Endothelial cell of umbilical vein (primary cell): Measurements from ENCODE around the gene TP73. TPM values are rescaled to one million over a fixed set of nuclear protein-coding genes. Genes with fewer than 3 reads are reported as not detected.
"Not testable (repeated sequence)": the region's sequence is repeated elsewhere in the genome, so short reads cannot be mapped to it uniquely, and the experiment has no call there.

ENCODE experiments used
- BruUV-seq: library from RNA; stranded (reverse); fragments of 400-500 nt; replicated peaks from 2 replicates; lab custom pipeline; 2021; lab: Mats Ljungman, UMichigan
- CTCF ChIA-PET: fragments of 300-600, 350-600 bp; sonication (Branson Sonifier 250); formaldehyde crosslinking; loops from one replicate; lab custom pipeline; 2021; ENCODE audit warnings: antibody characterized with exemption, inconsistent platforms; lab: Charles Lee
- POLR2A ChIA-PET: fragments of 300-600, 350-600 bp; sonication (Branson Sonifier 250); formaldehyde crosslinking; loops from one replicate; lab custom pipeline; 2021; ENCODE audit warnings: antibody characterized with exemption, inconsistent platforms; lab: Charles Lee
- DNase-seq: peaks from one replicate; pipeline ENCODE4 v3.0.0-alpha.2; 2011; ENCODE audit warnings: low read depth, low spot score
- FAIRE-seq: peaks from 2 replicates; lab custom pipeline; 2011; peaks lifted over from hg19 to GRCh38; lab: Jason Lieb, UNC
- H2AFZ ChIP-seq: 2 replicates; pipeline ENCODE4 v1.6.0; 2012; ENCODE audit warnings: low read depth, low read length, control low read depth, inconsistent platforms
- H3K27ac ChIP-seq: 2 replicates; pipeline ENCODE4 v1.5.1; 2011; ENCODE audit warnings: low read depth, mild to moderate bottlenecking, control low read depth, low read length, moderate library complexity; ENCODE audit not compliant: insufficient read depth
- H3K27me3 ChIP-seq, 2 experiments: 2 replicates each; pipeline versions ENCODE4 v1.6.0 to v1.6.1; 2011; ENCODE audit warnings: low read length in 2 of 2, mixed read lengths in 1 of 2; ENCODE audit not compliant: control insufficient read depth in 2 of 2, insufficient read depth in 2 of 2
- H3K36me3 ChIP-seq, 2 experiments: 2 replicates in 1 of 2; 3 replicates in 1 of 2; pipeline ENCODE4 v1.5.1; 2011; ENCODE audit warnings: low read length in 2 of 2, mild to moderate bottlenecking in 1 of 2, moderate library complexity in 1 of 2; ENCODE audit not compliant: control insufficient read depth in 2 of 2, insufficient read depth in 2 of 2; ENCODE audit errors: extremely low read depth in 1 of 2
- H3K4me1 ChIP-seq: 3 replicates; pipeline ENCODE4 v1.5.1; 2011; ENCODE audit warnings: mild to moderate bottlenecking, low read length; ENCODE audit not compliant: control insufficient read depth, insufficient read depth; ENCODE audit errors: extremely low read depth
- H3K4me2 ChIP-seq: 2 replicates; pipeline ENCODE4 v1.6.1; 2011; ENCODE audit warnings: low read length, control low read depth, mixed read lengths; ENCODE audit not compliant: insufficient read depth
- H3K4me3 ChIP-seq, 3 experiments: fragments of 200-600 bp in 1 of 3; sonication (generic), shearing (Covaris generic) in 1 of 3; replicated peaks in 1 of 3; 2 replicates each; pipeline ENCODE4 v1.5.1; 2011 to 2016; ENCODE audit warnings: control low read depth in 3 of 3, low read length in 3 of 3, mild to moderate bottlenecking in 2 of 3, inconsistent platforms in 1 of 3, low read depth in 1 of 3, moderate library complexity in 1 of 3; ENCODE audit not compliant: insufficient read depth in 1 of 3
- H3K79me2 ChIP-seq: 2 replicates; pipeline ENCODE4 v1.6.0; 2012; ENCODE audit warnings: low read length, inconsistent platforms; ENCODE audit not compliant: control insufficient read depth, insufficient read depth
- H3K9ac ChIP-seq: replicated peaks from 2 replicates; pipeline ENCODE3; 2011; ENCODE audit warnings: low read length, control low read depth; ENCODE audit not compliant: insufficient read depth; ENCODE audit errors: extremely low read depth
- H3K9me1 ChIP-seq: replicated peaks from 3 replicates; pipeline ENCODE4 v1.6.0; 2011; ENCODE audit warnings: mild to moderate bottlenecking, low read length; ENCODE audit not compliant: control insufficient read depth, insufficient read depth; ENCODE audit errors: extremely low read depth
- H3K9me3 ChIP-seq: replicated peaks from 2 replicates; pipeline ENCODE4 v1.5.1; 2012; ENCODE audit warnings: low read length, inconsistent platforms; ENCODE audit not compliant: control insufficient read depth, insufficient read depth
- H4K20me1 ChIP-seq: replicated peaks from 2 replicates; pipeline ENCODE3; 2011; ENCODE audit warnings: mild to moderate bottlenecking, low read length; ENCODE audit not compliant: control insufficient read depth, insufficient read depth; ENCODE audit errors: extremely low read depth
- CTCF ChIP-seq, 2 donors: IDR thresholded peaks; 1 replicate in 1 of 2; 2 replicates in 1 of 2; pipeline ENCODE4 v1.5.1; 2011; ENCODE audit warnings: low read length in 2 of 2, mild to moderate bottlenecking in 2 of 2, moderate library complexity in 2 of 2, control low read depth in 1 of 2, inconsistent platforms in 1 of 2, low read depth in 1 of 2; ENCODE audit not compliant: insufficient read depth in 1 of 2; ENCODE audit errors: extremely low read depth in 1 of 2
- FOS ChIP-seq: IDR thresholded peaks from 2 replicates; pipeline ENCODE4 v1.6.1; 2011; ENCODE audit warnings: mild to moderate bottlenecking, low read length, moderate library complexity, borderline replicate concordance; ENCODE audit not compliant: insufficient read depth
- JUN ChIP-seq: IDR thresholded peaks from 2 replicates; pipeline ENCODE4 v1.6.1; 2011; ENCODE audit warnings: borderline replicate concordance, low read depth; ENCODE audit not compliant: insufficient read length, insufficient read depth
- MYC ChIP-seq: IDR thresholded peaks from one replicate; pipeline ENCODE4 v1.6.1; 2011; ENCODE audit warnings: mild to moderate bottlenecking, low read depth, low read length
- dilution Hi-C: fragments of 300-500 bp; cut with MboI; formaldehyde crosslinking; loops from one replicate; pipeline ENCODE4 v1.15.0; 2019; ENCODE audit warnings: low sequenced_read_pairs; ENCODE audit not compliant: extremely low pct_ligation_motif_present
- intact Hi-C: fragments of 100-400 bp; cut with micrococcal nuclease; formaldehyde crosslinking; loops from one replicate; pipeline ENCODE4 v1.10.0; 2022
- polyA plus RNA-seq, 4 experiments: library from polyadenylated mRNA; depleted of rRNA in 3 of 4; stranded (reverse) in 3 of 4; unstranded in 1 of 4; fragments of >200 nt; gene quantifications; 2 replicates each; pipeline versions ENCODE4 v1.2.1 to v1.2.3, GENCODE V29; 2011 to 2012; ENCODE audit warnings: missing spikeins in 1 of 4
- total RNA-seq: library from RNA; stranded (reverse); gene quantifications from 2 replicates; pipeline ENCODE4 v1.2.3, GENCODE V29; 2021

TP73 gene
- total and polyA plus RNA-seq, 2 donors (not counting 3 experiments of a cell fraction or from before 2014, with no cell fraction given), result 0.03 to 0.15 TPM

GRCh38 chr1:3747522-3747848 is 95.2 kb downstream of the TP73 start:
- Histone ChIP-seq H3K9me3 (no peaks in the 10 kb centered on the region), H3K4me2 (peak overlapping the region; percentile 86), H3K4me3 (peak overlapping the region; percentile 67 to 79 (median 74)), H3K9me1 (no peaks in the 10 kb centered on the region), H3K79me2 (peaks cover 5% of the 10 kb centered on the region), H3K9ac (peak overlapping the region; percentile 26), H3K36me3 (peaks cover 0 to 4% of the 10 kb centered on the region in 2 experiments), H4K20me1 (no peaks in the 10 kb centered on the region), H3K27me3 (peaks cover 0 to 7% of the 10 kb centered on the region in 2 experiments), H3K27ac (no peak overlapping the region), H3K4me1 (peaks cover 11% of the 10 kb centered on the region), H2AFZ (peak overlapping the region; percentile 79)
- CTCF ChIA-PET, result no interaction called here
- intact Hi-C loops (loop anchor here (1.0 to 2.0 kb wide), 2 partner anchors 25 to 49 kb away; partner anchors contain the start of genes LRRC47 and SMIM1), dilution Hi-C loops (no loop called here)
- TF ChIP-seq CTCF (IDR thresholded peaks at IDR 0.05; ENCODE audit: extremely low read depth in 1 of 2, insufficient read depth in 1 of 2, low read depth in 1 of 2, low read length in 2 of 2), result no peak
- no TSS peak for BruUV-seq
- no peak for DNase-seq
- POLR2A ChIA-PET, result no interaction called here
- no peak for FAIRE-seq

- Histone ChIP-seq H2AFZ (peak overlapping the region; percentile 79), H4K20me1 (no peaks in the 10 kb centered on the region), H3K27me3 (peaks cover 0 to 7% of the 10 kb centered on the region in 2 experiments), H3K4me3 (peak overlapping the region in 1 of 3 experiments; percentile 79), H3K9me1 (no peaks in the 10 kb centered on the region), H3K79me2 (peaks cover 5% of the 10 kb centered on the region), H3K4me1 (peaks cover 11% of the 10 kb centered on the region), H3K9ac (peak overlapping the region; percentile 26), H3K27ac (no peak overlapping the region), H3K4me2 (peak overlapping the region; percentile 86), H3K36me3 (peaks cover 0 to under 1% of the 10 kb centered on the region in 2 experiments), H3K9me3 (no peaks in the 10 kb centered on the region)
- CTCF ChIA-PET, result no interaction called here
- intact Hi-C loops (loop anchor here (1.0 to 2.0 kb wide), 2 partner anchors 25 to 48 kb away; partner anchors contain the start of genes LRRC47 and SMIM1), dilution Hi-C loops (no loop called here)
- no peak for TF ChIP-seq MYC
- no peak for TF ChIP-seq JUN
- TF ChIP-seq FOS, result no peak
- no TSS peak for BruUV-seq
- FAIRE-seq (no peak), DNase-seq (no peak)
- POLR2A ChIA-PET, result no interaction called here
Observed at GRCh38 chr1:3747903-3748302, 95.6 kb downstream of the TP73 start.

GRCh38 chr1:3748316-3748900 is 96.1 kb downstream of the TP73 start:
- H3K79me2 ChIP-seq, H3K9me3 ChIP-seq, H3K27me3 ChIP-seq, H3K9ac ChIP-seq, BruUV-seq, intact Hi-C loops, FAIRE-seq, CTCF ChIA-PET, H4K20me1 ChIP-seq, H3K4me2 ChIP-seq, DNase-seq, POLR2A ChIA-PET, H3K36me3 ChIP-seq, H3K4me3 ChIP-seq, dilution Hi-C loops, H3K27ac ChIP-seq, H3K9me1 ChIP-seq, H2AFZ ChIP-seq: not testable (repeated sequence)
- H3K4me1 ChIP-seq, result peaks cover 11% of the 10 kb centered on the region
